Mesenchymal stem cell (in vitro differentiated cells and primary cell): ENCODE measurements around the gene PTPRD.

Source experiments
- DNase-seq: peaks from one replicate; pipeline ENCODE4 v3.0.0-alpha.2; 2013
- H2AFZ ChIP-seq: one replicate; pipeline ENCODE4 v1.6.1; 2013; ENCODE audit warnings: low read depth, mild to moderate bottlenecking, control low read depth, inconsistent platforms, low read length, moderate library complexity
- H2AK5ac ChIP-seq: 2 replicates; pipeline ENCODE4 v1.6.1; 2013; ENCODE audit warnings: low read length, moderate library complexity, mild to moderate bottlenecking, inconsistent platforms; ENCODE audit not compliant: severe bottlenecking
- H2BK120ac ChIP-seq: one replicate; pipeline ENCODE4 v1.6.1; 2013; ENCODE audit warnings: low read depth, mild to moderate bottlenecking, inconsistent platforms, low read length, moderate library complexity
- H2BK12ac ChIP-seq, 2 experiments: one replicate each; pipeline ENCODE4 v1.6.1; 2013; ENCODE audit warnings: inconsistent platforms in 2 of 2, low read length in 2 of 2, mild to moderate bottlenecking in 2 of 2, moderate library complexity in 2 of 2, control low read depth in 1 of 2
- H2BK15ac ChIP-seq: one replicate; pipeline ENCODE4 v1.6.1; 2013; ENCODE audit warnings: mild to moderate bottlenecking, low read depth, inconsistent platforms; ENCODE audit not compliant: poor library complexity, severe bottlenecking
- H2BK5ac ChIP-seq: 2 replicates; pipeline ENCODE4 v1.6.1; 2013; ENCODE audit warnings: low read depth, mild to moderate bottlenecking, low read length, control low read depth, inconsistent platforms; ENCODE audit not compliant: poor library complexity, severe bottlenecking
- H3K14ac ChIP-seq, 2 experiments: one replicate each; pipeline ENCODE4 v1.6.1; 2013; ENCODE audit warnings: inconsistent platforms in 2 of 2, low read length in 2 of 2, control low read depth in 1 of 2, mild to moderate bottlenecking in 1 of 2, moderate library complexity in 1 of 2
- H3K18ac ChIP-seq, 2 experiments: one replicate each; pipeline ENCODE4 v1.6.1; 2013; ENCODE audit warnings: inconsistent platforms in 2 of 2, low read length in 2 of 2, control low read depth in 1 of 2, low read depth in 1 of 2, mild to moderate bottlenecking in 1 of 2
- H3K23ac ChIP-seq, 2 experiments: one replicate each; pipeline ENCODE4 v1.6.1; 2013; ENCODE audit warnings: inconsistent platforms in 2 of 2, low read length in 2 of 2, mild to moderate bottlenecking in 2 of 2, moderate library complexity in 2 of 2, control low read depth in 1 of 2
- H3K27ac ChIP-seq: 2 replicates; pipeline ENCODE4 v1.5.1; 2013; ENCODE audit warnings: mild to moderate bottlenecking, moderate library complexity, low read length, control low read depth, inconsistent platforms; ENCODE audit not compliant: poor library complexity, severe bottlenecking
- H3K27me3 ChIP-seq, 2 experiments: 2 replicates each; pipeline versions ENCODE4 v1.6.1 to v1.7.0; 2013; ENCODE audit warnings: low read length in 2 of 2, mild to moderate bottlenecking in 2 of 2, moderate library complexity in 2 of 2, control low read depth in 1 of 2, inconsistent platforms in 1 of 2; ENCODE audit not compliant: control insufficient read depth in 1 of 2, insufficient read depth in 1 of 2
- H3K36me3 ChIP-seq, 2 experiments: 2 replicates each; pipeline versions ENCODE4 v1.6.1 to v1.7.0; 2013; ENCODE audit warnings: low read length in 2 of 2, control low read depth in 1 of 2, inconsistent platforms in 1 of 2, low read depth in 1 of 2, mild to moderate bottlenecking in 1 of 2; ENCODE audit not compliant: insufficient read depth in 2 of 2, control insufficient read depth in 1 of 2
- H3K4ac ChIP-seq, 2 experiments: one replicate each; pipeline ENCODE4 v1.6.1; 2013; ENCODE audit warnings: inconsistent platforms in 2 of 2, low read length in 2 of 2, mild to moderate bottlenecking in 2 of 2, moderate library complexity in 2 of 2, control low read depth in 1 of 2, low read depth in 1 of 2
- H3K4me1 ChIP-seq: 2 replicates; pipeline ENCODE4 v1.6.1; 2013; ENCODE audit warnings: low read depth, low read length, control low read depth; ENCODE audit not compliant: control insufficient read depth, insufficient read depth
- H3K4me2 ChIP-seq: 2 replicates; pipeline ENCODE4 v1.6.1; 2013; ENCODE audit warnings: low read length, mild to moderate bottlenecking, inconsistent platforms; ENCODE audit not compliant: poor library complexity, severe bottlenecking
- H3K4me3 ChIP-seq, 2 experiments: 2 replicates each; pipeline versions ENCODE4 v1.5.1 to v1.7.0; 2013; ENCODE audit warnings: low read length in 2 of 2, mild to moderate bottlenecking in 2 of 2, control low read depth in 1 of 2, low read depth in 1 of 2; ENCODE audit not compliant: insufficient read depth in 1 of 2
- H3K79me1 ChIP-seq: replicated peaks from 2 replicates; pipeline ENCODE4 v1.6.1; 2013; ENCODE audit warnings: mild to moderate bottlenecking, control low read depth, low read length, inconsistent platforms; ENCODE audit not compliant: poor library complexity, severe bottlenecking
- H3K9ac ChIP-seq: 2 replicates; pipeline ENCODE4 v1.7.0; 2013; ENCODE audit warnings: mild to moderate bottlenecking, low read length, moderate library complexity
- H3K9me3 ChIP-seq: 2 replicates; pipeline ENCODE4 v1.7.0; 2013; ENCODE audit warnings: mild to moderate bottlenecking, low read length; ENCODE audit not compliant: control insufficient read depth
- H4K8ac ChIP-seq: one replicate; pipeline ENCODE4 v1.6.1; 2013; ENCODE audit warnings: inconsistent platforms, mild to moderate bottlenecking, low read length, moderate library complexity
- H4K91ac ChIP-seq: one replicate; pipeline ENCODE4 v1.6.1; 2013; ENCODE audit warnings: mild to moderate bottlenecking, low read length, inconsistent platforms
- WGBS: methylation state at CpG from one replicate; pipeline ENCODE4 v1.1.7; 2013; ENCODE audit warnings: mixed read lengths; 5-methylcytosine and 5-hydroxymethylcytosine counted together

PTPRD gene

GRCh38 chr9:8679371-8679822, 1933.4 kb downstream of the PTPRD start:
- Histone ChIP-seq H3K4me3 (no peak overlapping the region), H3K36me3 (no peaks in the 10 kb centered on the region), H3K18ac (no peak overlapping the region), H3K27me3 (no peaks in the 10 kb centered on the region), H2BK12ac (no peak overlapping the region), H3K9ac (no peak overlapping the region), H2BK5ac (no peak overlapping the region), H2BK120ac (no peak overlapping the region), H3K23ac (no peak overlapping the region), H3K79me1 (peaks cover 12% of the 10 kb centered on the region), H2BK15ac (no peak overlapping the region), H3K4ac (no peak overlapping the region), H3K9me3 (no peaks in the 10 kb centered on the region), H2AFZ (no peak overlapping the region), H4K8ac (no peak overlapping the region), H3K4me2 (no peak overlapping the region), H4K91ac (no peak overlapping the region), H3K4me1 (peaks cover 6% of the 10 kb centered on the region), H2AK5ac (no peak overlapping the region), H3K14ac (no peak overlapping the region), H3K27ac (peak overlapping the region; percentile 35)
- DNase-seq = peak; percentile 37
- WGBS = 79% methylated on average over 2 of the region's 2 CpGs

GRCh38 chr9:8677741-8678140, 1935.1 kb downstream of the PTPRD start:
- Histone ChIP-seq H3K14ac (no peak overlapping the region), H3K23ac (no peak overlapping the region), H4K8ac (no peak overlapping the region), H2BK120ac (no peak overlapping the region), H4K91ac (no peak overlapping the region), H3K4me3 (no peak overlapping the region), H3K27me3 (no peaks in the 10 kb centered on the region), H3K4me1 (peaks cover 6% of the 10 kb centered on the region), H3K4ac (no peak overlapping the region), H2BK5ac (peak overlapping the region; percentile 61), H3K36me3 (no peaks in the 10 kb centered on the region), H2AFZ (no peak overlapping the region), H3K27ac (peak overlapping the region; percentile 84), H3K4me2 (peak overlapping the region; percentile 47), H3K18ac (no peak overlapping the region), H3K9me3 (no peaks in the 10 kb centered on the region), H2BK15ac (no peak overlapping the region), H3K9ac (no peak overlapping the region), H2BK12ac (no peak overlapping the region), H2AK5ac (no peak overlapping the region), H3K79me1 (peaks cover 12% of the 10 kb centered on the region)
- 59% methylated on average over 4 of the region's 4 CpGs for WGBS
- DNase-seq = no peak

GRCh38 chr9:8674536-8674935, 1938.3 kb downstream of the PTPRD start:
- Histone ChIP-seq H3K4me1 (peaks cover 3% of the 10 kb centered on the region), H3K27ac (no peak overlapping the region), H3K79me1 (peaks cover 7% of the 10 kb centered on the region), H3K9me3 (no peaks in the 10 kb centered on the region), H3K4ac (no peak overlapping the region), H3K23ac (no peak overlapping the region), H3K27me3 (no peaks in the 10 kb centered on the region), H2BK120ac (no peak overlapping the region), H3K4me2 (no peak overlapping the region), H2AK5ac (no peak overlapping the region), H2BK12ac (no peak overlapping the region), H3K14ac (no peak overlapping the region), H4K91ac (no peak overlapping the region), H2BK5ac (no peak overlapping the region), H3K9ac (no peak overlapping the region), H2BK15ac (no peak overlapping the region), H3K18ac (no peak overlapping the region), H2AFZ (no peak overlapping the region), H3K4me3 (no peak overlapping the region), H3K36me3 (no peaks in the 10 kb centered on the region), H4K8ac (no peak overlapping the region)
- DNase-seq = no peak

GRCh38 chr9:8673830-8674229, 1939.0 kb downstream of the PTPRD start:
- Histone ChIP-seq H4K91ac (no peak overlapping the region), H3K23ac (no peak overlapping the region), H4K8ac (no peak overlapping the region), H3K14ac (no peak overlapping the region), H3K4me2 (no peak overlapping the region), H3K4ac (no peak overlapping the region), H3K27ac (no peak overlapping the region), H3K9ac (no peak overlapping the region), H3K9me3 (no peaks in the 10 kb centered on the region), H3K18ac (no peak overlapping the region), H3K4me3 (no peak overlapping the region), H2BK12ac (no peak overlapping the region), H3K36me3 (no peaks in the 10 kb centered on the region), H2BK15ac (no peak overlapping the region), H2AK5ac (no peak overlapping the region), H2AFZ (no peak overlapping the region), H3K79me1 (peaks cover 14% of the 10 kb centered on the region), H2BK5ac (no peak overlapping the region), H3K4me1 (peaks cover 3% of the 10 kb centered on the region), H3K27me3 (no peaks in the 10 kb centered on the region), H2BK120ac (no peak overlapping the region)
- no peak for DNase-seq
- WGBS = 79% methylated on average over 6 of the region's 7 CpGs
